Measurements from ENCODE around the gene ABCC1.

DNA sequence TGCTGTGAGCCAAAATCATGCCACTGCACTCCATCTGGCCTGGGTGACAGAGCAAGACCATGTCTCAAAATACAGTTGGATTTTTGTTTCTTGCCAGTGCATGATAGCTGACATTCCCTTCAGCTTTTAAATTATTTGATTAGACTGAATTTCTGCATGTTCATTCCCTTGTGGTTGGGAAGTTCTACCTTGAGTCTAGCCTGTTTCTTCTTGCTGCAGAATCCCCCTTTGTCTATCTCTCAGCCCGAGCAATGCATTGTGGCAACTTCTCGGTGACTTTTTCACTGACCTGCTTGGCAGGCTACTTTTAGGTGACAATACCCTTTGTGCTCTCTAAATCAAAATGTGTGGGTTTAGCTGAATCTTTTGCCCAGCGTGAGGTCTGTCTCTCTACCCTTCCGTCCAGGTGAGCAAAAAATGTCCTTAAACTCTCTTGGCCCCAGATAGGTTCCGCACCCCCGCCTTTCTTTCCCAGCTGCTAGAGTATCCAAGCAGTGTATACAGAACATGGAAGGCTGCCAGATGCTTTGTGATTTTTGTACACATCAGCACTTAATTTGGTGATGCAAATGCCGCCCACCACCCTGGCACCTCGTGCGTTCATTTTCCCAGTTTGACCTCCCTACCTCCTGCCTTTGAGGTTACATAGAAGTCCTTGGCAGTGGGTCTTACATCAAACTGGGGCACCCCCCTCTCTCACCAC, 143.7 kb downstream of the ABCC1 start:
- TF ChIP-seq NFRKB (IDR thresholded peaks at IDR 0.05) (no peak), HDGF (IDR thresholded peaks at IDR 0.05; ENCODE audit: borderline replicate concordance) (no peak), SUZ12 (IDR thresholded peaks at IDR 0.05) (no peak), SP1 (IDR thresholded peaks at IDR 0.05) (no peak)

Measured in HEK293T (cell line).